PC-3 (cell line): ENCODE measurements around the gene NEO1.

ENCODE experiments used
- EZH2phosphoT487 ChIP-seq: fragments of 300-600 bp; sonication (generic); IDR thresholded peaks from 2 replicates; pipeline ENCODE4 v1.6.1; 2018; ENCODE audit warnings: mild to moderate bottlenecking, antibody characterized with exemption, low read length, borderline replicate concordance
- TF ChIP-seq, protein P1 (sequence below): fragments of 300-600 bp; sonication (generic); conservative IDR thresholded peaks from 2 replicates; pipeline ENCODE4 v1.5.1; 2017; ENCODE audit warnings: antibody characterized with exemption, low read depth, mild to moderate bottlenecking, low read length

GRCh38 chr15:73313861-73314260 lies 261.6 kb downstream of the NEO1 start:
- TF ChIP-seq, protein P1, sequence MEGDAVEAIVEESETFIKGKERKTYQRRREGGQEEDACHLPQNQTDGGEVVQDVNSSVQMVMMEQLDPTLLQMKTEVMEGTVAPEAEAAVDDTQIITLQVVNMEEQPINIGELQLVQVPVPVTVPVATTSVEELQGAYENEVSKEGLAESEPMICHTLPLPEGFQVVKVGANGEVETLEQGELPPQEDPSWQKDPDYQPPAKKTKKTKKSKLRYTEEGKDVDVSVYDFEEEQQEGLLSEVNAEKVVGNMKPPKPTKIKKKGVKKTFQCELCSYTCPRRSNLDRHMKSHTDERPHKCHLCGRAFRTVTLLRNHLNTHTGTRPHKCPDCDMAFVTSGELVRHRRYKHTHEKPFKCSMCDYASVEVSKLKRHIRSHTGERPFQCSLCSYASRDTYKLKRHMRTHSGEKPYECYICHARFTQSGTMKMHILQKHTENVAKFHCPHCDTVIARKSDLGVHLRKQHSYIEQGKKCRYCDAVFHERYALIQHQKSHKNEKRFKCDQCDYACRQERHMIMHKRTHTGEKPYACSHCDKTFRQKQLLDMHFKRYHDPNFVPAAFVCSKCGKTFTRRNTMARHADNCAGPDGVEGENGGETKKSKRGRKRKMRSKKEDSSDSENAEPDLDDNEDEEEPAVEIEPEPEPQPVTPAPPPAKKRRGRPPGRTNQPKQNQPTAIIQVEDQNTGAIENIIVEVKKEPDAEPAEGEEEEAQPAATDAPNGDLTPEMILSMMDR: no peak
- no peak for TF ChIP-seq EZH2phosphoT487
